ENCODE results near the gene IGSF9B.

The IGSF9B gene

DNA sequence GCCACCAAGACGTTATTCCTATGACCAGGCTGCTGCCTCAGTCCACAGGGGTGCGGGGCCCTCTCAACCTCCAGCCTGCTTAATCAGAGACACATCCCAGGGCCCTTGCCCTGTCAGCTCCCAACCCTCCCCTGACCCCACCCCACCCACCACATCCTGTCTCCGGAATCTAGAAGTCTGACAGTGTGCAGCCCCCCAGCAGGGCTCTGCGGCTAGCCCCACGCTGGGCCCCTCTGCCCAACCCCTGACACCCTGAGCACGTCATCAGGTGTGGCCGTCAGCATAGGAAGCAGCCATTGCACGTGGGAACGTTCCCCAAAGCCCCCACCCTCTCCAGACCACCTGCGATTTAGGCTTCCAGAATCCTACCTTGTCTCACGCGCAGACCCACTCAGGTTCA is 34.3 kb upstream of the IGSF9B start:
- TF ChIP-seq, protein P1, sequence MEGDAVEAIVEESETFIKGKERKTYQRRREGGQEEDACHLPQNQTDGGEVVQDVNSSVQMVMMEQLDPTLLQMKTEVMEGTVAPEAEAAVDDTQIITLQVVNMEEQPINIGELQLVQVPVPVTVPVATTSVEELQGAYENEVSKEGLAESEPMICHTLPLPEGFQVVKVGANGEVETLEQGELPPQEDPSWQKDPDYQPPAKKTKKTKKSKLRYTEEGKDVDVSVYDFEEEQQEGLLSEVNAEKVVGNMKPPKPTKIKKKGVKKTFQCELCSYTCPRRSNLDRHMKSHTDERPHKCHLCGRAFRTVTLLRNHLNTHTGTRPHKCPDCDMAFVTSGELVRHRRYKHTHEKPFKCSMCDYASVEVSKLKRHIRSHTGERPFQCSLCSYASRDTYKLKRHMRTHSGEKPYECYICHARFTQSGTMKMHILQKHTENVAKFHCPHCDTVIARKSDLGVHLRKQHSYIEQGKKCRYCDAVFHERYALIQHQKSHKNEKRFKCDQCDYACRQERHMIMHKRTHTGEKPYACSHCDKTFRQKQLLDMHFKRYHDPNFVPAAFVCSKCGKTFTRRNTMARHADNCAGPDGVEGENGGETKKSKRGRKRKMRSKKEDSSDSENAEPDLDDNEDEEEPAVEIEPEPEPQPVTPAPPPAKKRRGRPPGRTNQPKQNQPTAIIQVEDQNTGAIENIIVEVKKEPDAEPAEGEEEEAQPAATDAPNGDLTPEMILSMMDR (conservative IDR thresholded peaks at IDR 0.05; ENCODE audit: control insufficient read depth, insufficient read depth, low read depth, low read length), result no peak
- DNase-seq (ENCODE audit: low read depth), result no peak
- no peak overlapping the region for H3K4me3 ChIP-seq (ENCODE audit: control insufficient read depth, low read depth, low read length)

DNA sequence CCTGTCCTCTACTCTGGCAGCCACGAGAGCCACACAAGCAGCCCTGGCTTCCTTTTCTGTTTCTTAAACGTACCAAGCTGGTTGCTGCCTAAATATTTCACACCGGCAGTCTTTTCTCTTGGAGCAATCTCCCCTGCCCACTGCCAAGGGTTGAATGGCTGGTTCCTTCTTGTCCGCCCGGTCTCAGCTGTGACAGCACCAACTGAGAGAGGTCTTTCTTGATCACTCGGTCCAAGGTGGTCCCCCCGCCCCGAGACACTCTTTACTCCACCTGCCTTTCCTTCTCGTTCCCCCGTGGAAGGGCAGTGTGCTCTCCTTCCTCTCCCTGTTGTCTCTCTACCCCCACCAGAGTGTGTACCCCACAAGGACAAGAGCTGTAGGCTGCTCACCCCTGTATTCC is 33.7 kb upstream of the IGSF9B start:
- H3K4me3 ChIP-seq (ENCODE audit: control insufficient read depth, low read depth, low read length), result no peak overlapping the region
- no peak for DNase-seq (ENCODE audit: low read depth)
- TF ChIP-seq, protein P1 (conservative IDR thresholded peaks at IDR 0.05; ENCODE audit: control insufficient read depth, insufficient read depth, low read depth, low read length), result no peak

DNA sequence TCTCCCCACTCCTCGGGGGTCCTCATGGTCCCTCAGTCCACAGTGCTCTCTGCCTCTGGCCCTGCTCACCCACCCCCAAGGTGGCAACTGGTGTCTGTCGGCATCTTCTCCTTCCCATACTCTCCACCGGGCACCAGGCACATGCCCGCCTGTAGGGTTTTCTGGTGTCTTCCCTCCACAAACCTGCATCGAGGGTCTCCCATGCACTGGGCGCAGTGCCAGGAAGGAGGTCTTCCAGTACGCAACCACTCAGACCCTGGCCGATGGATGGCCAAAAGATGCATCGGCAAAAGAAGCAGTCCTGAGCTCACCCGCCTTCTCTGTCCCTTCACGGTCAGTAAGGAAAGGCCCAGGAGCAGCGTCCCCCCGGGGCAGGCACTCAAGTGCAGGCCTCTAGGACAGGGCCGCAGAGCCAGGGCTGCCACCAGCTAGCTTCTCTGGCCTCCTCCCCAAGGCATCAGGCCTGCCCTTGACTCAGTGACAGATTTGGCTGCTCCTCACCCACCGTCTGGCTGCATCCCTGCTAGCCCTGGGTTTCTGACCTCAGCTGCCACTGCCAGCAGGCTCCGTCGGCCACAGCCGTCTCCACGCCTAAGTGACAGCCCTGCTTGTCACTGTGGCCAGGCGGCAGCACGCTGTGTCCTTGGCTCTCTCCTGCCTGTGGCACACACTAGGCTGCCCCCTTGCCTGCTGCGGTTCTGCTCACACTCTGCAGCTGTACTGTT is 32.1 kb upstream of the IGSF9B start:
- TF ChIP-seq, protein P1 (conservative IDR thresholded peaks at IDR 0.05; ENCODE audit: control insufficient read depth, insufficient read depth, low read depth, low read length), result no peak
- DNase-seq (ENCODE audit: low read depth), result no peak
- H3K4me3 ChIP-seq (ENCODE audit: control insufficient read depth, low read depth, low read length), result no peak overlapping the region

DNA sequence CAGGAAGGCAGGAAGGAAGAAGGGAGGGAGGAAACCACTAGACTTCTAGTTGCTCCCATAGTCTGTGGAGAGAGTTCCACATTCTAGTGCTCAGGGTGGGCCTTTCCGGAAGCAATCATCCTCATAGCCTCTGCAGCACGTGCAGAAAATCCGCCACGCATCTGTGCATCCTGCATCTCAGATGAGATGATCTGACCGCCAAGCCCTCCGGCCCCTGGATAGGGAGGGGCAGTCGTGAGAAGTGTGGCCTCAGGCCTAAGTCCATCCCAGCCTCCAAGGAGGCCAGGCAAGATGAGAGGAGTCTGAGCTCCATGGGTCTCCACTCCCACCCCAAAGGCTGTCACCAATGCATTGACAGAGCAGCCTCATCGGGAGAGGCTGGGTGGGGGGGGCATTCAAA is 30.4 kb upstream of the IGSF9B start:
- no peak for DNase-seq (ENCODE audit: low read depth)
- TF ChIP-seq, protein P1 (conservative IDR thresholded peaks at IDR 0.05; ENCODE audit: control insufficient read depth, insufficient read depth, low read depth, low read length), result no peak
- no peak overlapping the region for H3K4me3 ChIP-seq (ENCODE audit: control insufficient read depth, low read depth, low read length)

DNA sequence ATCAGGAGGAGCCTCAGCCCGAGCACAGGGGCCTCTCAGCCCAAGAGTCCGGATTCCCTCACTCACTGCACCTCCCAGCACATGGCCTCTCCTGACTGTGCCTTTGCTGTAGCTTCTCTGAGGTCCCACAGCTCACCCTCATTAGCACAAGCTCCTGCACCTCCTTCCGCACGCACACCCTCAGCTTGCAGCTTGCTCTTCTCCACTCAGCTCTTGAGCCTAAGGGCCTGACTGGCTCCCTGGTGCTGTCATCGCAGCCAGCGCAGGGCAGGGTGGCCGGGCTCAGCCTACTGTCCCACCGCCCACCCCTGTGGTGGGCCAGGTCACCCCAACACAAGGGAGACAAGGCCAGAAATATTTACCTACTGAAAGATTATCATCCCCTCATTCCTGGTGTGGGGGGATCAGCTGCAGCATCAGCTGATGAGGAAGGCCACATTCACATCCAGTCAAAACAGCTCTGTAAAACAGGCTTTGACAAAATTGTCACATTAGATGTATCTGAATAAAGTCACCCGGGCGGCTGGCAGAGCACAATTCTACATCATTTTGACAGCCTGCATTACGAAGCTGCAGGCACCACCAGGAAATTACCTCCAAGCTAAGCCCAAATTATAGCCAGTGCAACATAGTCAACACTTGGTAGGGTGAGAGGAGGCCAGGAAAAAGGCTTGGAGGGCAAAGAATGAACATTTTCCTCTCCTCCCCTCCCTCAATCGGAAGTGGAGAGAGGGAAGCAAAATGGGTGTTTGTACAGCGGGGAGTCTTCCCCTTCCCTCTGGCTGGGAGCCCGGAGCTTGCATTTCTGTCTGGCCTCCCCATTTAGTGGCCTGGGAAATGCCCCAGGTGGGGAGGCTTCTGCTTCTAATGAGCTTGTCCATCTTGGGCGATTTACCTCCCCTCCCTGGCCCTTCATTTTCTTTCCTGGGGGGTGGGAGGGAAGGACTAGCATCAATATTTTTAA is 29.5 kb upstream of the IGSF9B start:
- no peak overlapping the region for H3K4me3 ChIP-seq (ENCODE audit: control insufficient read depth, low read depth, low read length)
- DNase-seq (ENCODE audit: low read depth), result no peak
- TF ChIP-seq, protein P1 (conservative IDR thresholded peaks at IDR 0.05; ENCODE audit: control insufficient read depth, insufficient read depth, low read depth, low read length), result no peak

DNA sequence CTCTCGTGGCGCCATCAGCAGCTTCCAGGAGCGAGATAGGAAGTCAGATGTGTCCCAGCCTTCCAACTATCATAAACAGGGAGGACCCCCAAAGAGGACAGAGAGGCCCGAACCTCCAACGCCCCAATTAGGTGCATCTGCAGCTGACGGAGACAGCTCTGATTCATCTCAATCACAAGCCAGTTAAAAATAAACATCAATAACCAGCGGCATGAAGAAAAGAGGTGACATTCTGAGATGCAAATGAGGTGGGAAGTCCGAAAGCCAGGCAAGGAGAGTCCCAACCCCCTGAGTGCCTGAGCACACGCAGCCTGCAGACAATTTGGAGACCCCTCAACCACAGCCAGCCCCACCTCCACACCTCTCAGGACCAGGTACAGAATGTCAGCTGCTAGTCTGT is 28.1 kb upstream of the IGSF9B start:
- H3K4me3 ChIP-seq (ENCODE audit: control insufficient read depth, low read depth, low read length), result no peak overlapping the region

More for the DNA sequence above, 28.1 kb upstream of the IGSF9B start:
- no peak for DNase-seq (ENCODE audit: low read depth)
- TF ChIP-seq, protein P1 (conservative IDR thresholded peaks at IDR 0.05; ENCODE audit: control insufficient read depth, insufficient read depth, low read depth, low read length), result no peak

Data from fibroblast of mammary gland (primary cell).